ENCODE data around the gene CDH20.

Gene CDH20

DNA sequence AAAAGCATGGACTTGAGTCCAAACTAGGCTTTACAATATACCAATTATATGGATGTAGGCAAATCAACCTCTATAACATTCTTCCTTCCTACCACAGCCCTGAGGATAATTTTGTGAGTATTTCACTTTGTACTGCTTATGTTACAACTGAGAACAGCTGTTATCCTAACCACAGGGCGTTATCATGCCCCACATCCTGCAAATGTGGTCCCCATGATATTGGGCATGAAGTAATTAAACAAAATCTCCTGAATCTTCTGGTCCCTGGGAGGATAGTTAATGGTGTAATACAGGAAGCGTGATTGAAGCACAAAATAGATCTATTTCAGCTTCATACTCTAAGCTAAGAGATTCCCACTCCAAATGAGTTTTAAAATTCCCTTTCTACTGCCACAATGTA lies 223.6 kb downstream of the CDH20 start:
- H3K27me3 ChIP-seq (ENCODE audit: control insufficient read depth, insufficient read depth, low read length) = no peaks in the 10 kb centered on the region
- H3K9ac ChIP-seq (ENCODE audit: low read depth, low read length) = no peak overlapping the region
- no peaks in the 10 kb centered on the region for H3K4me1 ChIP-seq (ENCODE audit: control insufficient read depth, insufficient read depth, low read length)
- no peak overlapping the region for H3K4me3 ChIP-seq (ENCODE audit: low read depth, low read length)
- H3K36me3 ChIP-seq (ENCODE audit: control insufficient read depth, insufficient read depth, low read length) = no peaks in the 10 kb centered on the region
- no peaks in the 10 kb centered on the region for H3K9me3 ChIP-seq (ENCODE audit: control insufficient read depth, insufficient read depth, low read length)

GRCh38 chr18:61569176-61569892 lies 236.1 kb downstream of the CDH20 start:
- Histone ChIP-seq H3K36me3 (ENCODE audit: control insufficient read depth, insufficient read depth, low read length) (no peaks in the 10 kb centered on the region), H3K4me1 (ENCODE audit: control insufficient read depth, insufficient read depth, low read length) (no peaks in the 10 kb centered on the region), H3K9ac (ENCODE audit: low read depth, low read length) (no peak overlapping the region), H3K4me3 (ENCODE audit: low read depth, low read length) (no peak overlapping the region), H3K27me3 (ENCODE audit: control insufficient read depth, insufficient read depth, low read length) (no peaks in the 10 kb centered on the region), H3K9me3 (ENCODE audit: control insufficient read depth, insufficient read depth, low read length) (no peaks in the 10 kb centered on the region)

- no peak overlapping the region for H3K4me3 ChIP-seq (ENCODE audit: low read depth, low read length)
- no peaks in the 10 kb centered on the region for H3K9me3 ChIP-seq (ENCODE audit: control insufficient read depth, insufficient read depth, low read length)
- no peaks in the 10 kb centered on the region for H3K36me3 ChIP-seq (ENCODE audit: control insufficient read depth, insufficient read depth, low read length)
- H3K27me3 ChIP-seq (ENCODE audit: control insufficient read depth, insufficient read depth, low read length) = no peaks in the 10 kb centered on the region
- H3K9ac ChIP-seq (ENCODE audit: low read depth, low read length) = no peak overlapping the region
- H3K4me1 ChIP-seq (ENCODE audit: control insufficient read depth, insufficient read depth, low read length) = no peaks in the 10 kb centered on the region
Observed at GRCh38 chr18:61570070-61570469, 236.8 kb downstream of the CDH20 start.

- Histone ChIP-seq H3K36me3 (ENCODE audit: control insufficient read depth, insufficient read depth, low read length) (no peaks in the 10 kb centered on the region), H3K4me3 (ENCODE audit: low read depth, low read length) (no peak overlapping the region), H3K4me1 (ENCODE audit: control insufficient read depth, insufficient read depth, low read length) (no peaks in the 10 kb centered on the region), H3K9ac (ENCODE audit: low read depth, low read length) (no peak overlapping the region), H3K27me3 (ENCODE audit: control insufficient read depth, insufficient read depth, low read length) (no peaks in the 10 kb centered on the region), H3K9me3 (ENCODE audit: control insufficient read depth, insufficient read depth, low read length) (no peaks in the 10 kb centered on the region)
Observed at GRCh38 chr18:61572084-61572655, 238.9 kb downstream of the CDH20 start.

DNA sequence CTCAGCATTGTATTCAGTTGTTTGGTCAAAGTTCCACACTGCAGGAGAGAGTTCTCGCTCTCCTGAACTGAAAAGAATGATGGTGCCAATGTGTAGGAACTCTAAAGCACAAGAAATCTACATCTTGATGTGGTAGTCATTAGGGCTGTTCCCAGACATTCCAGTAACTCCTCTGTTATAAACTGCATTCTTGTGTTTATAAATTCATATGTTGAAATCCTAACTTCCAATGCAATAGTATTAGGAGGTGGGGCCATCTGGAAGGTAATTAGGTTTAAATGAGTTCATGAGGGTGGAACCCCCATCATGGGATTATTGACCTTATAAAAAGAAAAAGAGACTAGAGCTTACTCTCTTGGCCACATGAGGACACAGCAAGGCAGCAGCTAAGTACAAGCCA lies 239.6 kb downstream of the CDH20 start:
- H3K4me3 ChIP-seq (ENCODE audit: low read depth, low read length) = no peak overlapping the region
- no peaks in the 10 kb centered on the region for H3K36me3 ChIP-seq (ENCODE audit: control insufficient read depth, insufficient read depth, low read length)
- H3K9ac ChIP-seq (ENCODE audit: low read depth, low read length) = no peak overlapping the region
- H3K9me3 ChIP-seq (ENCODE audit: control insufficient read depth, insufficient read depth, low read length) = no peaks in the 10 kb centered on the region
- H3K4me1 ChIP-seq (ENCODE audit: control insufficient read depth, insufficient read depth, low read length) = no peaks in the 10 kb centered on the region
- no peaks in the 10 kb centered on the region for H3K27me3 ChIP-seq (ENCODE audit: control insufficient read depth, insufficient read depth, low read length)

GRCh38 chr18:61574665-61575064 lies 241.4 kb downstream of the CDH20 start:
- Histone ChIP-seq H3K36me3 (ENCODE audit: control insufficient read depth, insufficient read depth, low read length) (no peaks in the 10 kb centered on the region), H3K4me1 (ENCODE audit: control insufficient read depth, insufficient read depth, low read length) (no peaks in the 10 kb centered on the region), H3K9me3 (ENCODE audit: control insufficient read depth, insufficient read depth, low read length) (no peaks in the 10 kb centered on the region), H3K27me3 (ENCODE audit: control insufficient read depth, insufficient read depth, low read length) (no peaks in the 10 kb centered on the region), H3K4me3 (ENCODE audit: low read depth, low read length) (no peak overlapping the region), H3K9ac (ENCODE audit: low read depth, low read length) (no peak overlapping the region)

- Histone ChIP-seq H3K36me3 (ENCODE audit: control insufficient read depth, insufficient read depth, low read length) (no peaks in the 10 kb centered on the region), H3K9ac (ENCODE audit: low read depth, low read length) (no peak overlapping the region), H3K4me1 (ENCODE audit: control insufficient read depth, insufficient read depth, low read length) (no peaks in the 10 kb centered on the region), H3K9me3 (ENCODE audit: control insufficient read depth, insufficient read depth, low read length) (no peaks in the 10 kb centered on the region), H3K27me3 (ENCODE audit: control insufficient read depth, insufficient read depth, low read length) (no peaks in the 10 kb centered on the region), H3K4me3 (ENCODE audit: low read depth, low read length) (no peak overlapping the region)
Observed at GRCh38 chr18:61575419-61575818, 242.2 kb downstream of the CDH20 start.

DNA sequence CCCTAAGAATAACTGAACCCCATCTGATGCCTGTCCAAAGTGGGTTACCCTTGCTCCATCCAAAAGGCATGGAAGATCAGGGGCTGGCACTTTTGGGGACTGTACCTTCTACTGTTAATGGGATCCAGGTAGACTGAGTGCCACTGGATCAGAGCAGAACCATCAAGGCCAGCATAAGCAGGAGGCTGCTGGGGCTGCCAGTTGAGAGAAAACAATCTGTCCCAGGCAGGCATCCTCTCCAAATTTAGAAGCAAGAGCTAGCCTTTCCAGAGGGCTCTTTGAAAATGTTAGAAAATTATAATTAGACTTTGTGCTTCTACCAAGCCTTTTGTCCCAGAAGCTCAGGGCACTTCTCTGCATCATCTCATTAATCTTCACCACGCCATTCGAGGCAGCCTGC lies 245.6 kb downstream of the CDH20 start:
- Histone ChIP-seq H3K4me3 (ENCODE audit: low read depth, low read length) (no peak overlapping the region), H3K4me1 (ENCODE audit: control insufficient read depth, insufficient read depth, low read length) (peaks cover 3% of the 10 kb centered on the region), H3K27me3 (ENCODE audit: control insufficient read depth, insufficient read depth, low read length) (peaks cover 12% of the 10 kb centered on the region), H3K9ac (ENCODE audit: low read depth, low read length) (no peak overlapping the region), H3K9me3 (ENCODE audit: control insufficient read depth, insufficient read depth, low read length) (no peaks in the 10 kb centered on the region), H3K36me3 (ENCODE audit: control insufficient read depth, insufficient read depth, low read length) (no peaks in the 10 kb centered on the region)

DNA sequence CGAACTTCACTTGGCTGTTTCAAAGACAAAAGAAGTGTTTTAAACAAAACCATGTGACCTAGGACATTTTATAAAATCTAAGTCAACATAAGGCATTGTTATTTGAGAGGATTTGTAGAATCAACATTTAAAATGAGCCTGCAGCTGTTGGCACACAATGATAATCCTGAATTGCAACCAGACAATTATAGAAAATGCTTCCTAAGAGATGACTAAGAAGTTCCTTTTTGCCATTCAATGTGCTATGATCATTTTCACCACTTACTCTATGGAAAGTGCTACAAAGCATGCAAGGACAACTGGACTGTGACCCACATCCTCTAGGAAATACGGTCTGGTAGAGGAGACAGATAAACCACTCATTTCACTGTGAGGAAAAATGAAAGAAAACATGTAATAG lies 246.4 kb downstream of the CDH20 start:
- Histone ChIP-seq H3K9ac (ENCODE audit: low read depth, low read length) (no peak overlapping the region), H3K4me3 (ENCODE audit: low read depth, low read length) (no peak overlapping the region), H3K9me3 (ENCODE audit: control insufficient read depth, insufficient read depth, low read length) (no peaks in the 10 kb centered on the region), H3K36me3 (ENCODE audit: control insufficient read depth, insufficient read depth, low read length) (no peaks in the 10 kb centered on the region), H3K4me1 (ENCODE audit: control insufficient read depth, insufficient read depth, low read length) (peaks cover 3% of the 10 kb centered on the region), H3K27me3 (ENCODE audit: control insufficient read depth, insufficient read depth, low read length) (peaks cover 12% of the 10 kb centered on the region)

- Histone ChIP-seq H3K4me1 (ENCODE audit: control insufficient read depth, insufficient read depth, low read length) (peaks cover 3% of the 10 kb centered on the region), H3K27me3 (ENCODE audit: control insufficient read depth, insufficient read depth, low read length) (peaks cover 12% of the 10 kb centered on the region), H3K9ac (ENCODE audit: low read depth, low read length) (no peak overlapping the region), H3K36me3 (ENCODE audit: control insufficient read depth, insufficient read depth, low read length) (no peaks in the 10 kb centered on the region), H3K4me3 (ENCODE audit: low read depth, low read length) (no peak overlapping the region), H3K9me3 (ENCODE audit: control insufficient read depth, insufficient read depth, low read length) (no peaks in the 10 kb centered on the region)
Observed at GRCh38 chr18:61580046-61580445, 246.8 kb downstream of the CDH20 start.

- no peaks in the 10 kb centered on the region for H3K9me3 ChIP-seq (ENCODE audit: control insufficient read depth, insufficient read depth, low read length)
- H3K4me1 ChIP-seq (ENCODE audit: control insufficient read depth, insufficient read depth, low read length) = peaks cover 3% of the 10 kb centered on the region
- H3K27me3 ChIP-seq (ENCODE audit: control insufficient read depth, insufficient read depth, low read length) = peaks cover 12% of the 10 kb centered on the region
- H3K4me3 ChIP-seq (ENCODE audit: low read depth, low read length) = peak overlapping the region; percentile 52
- no peaks in the 10 kb centered on the region for H3K36me3 ChIP-seq (ENCODE audit: control insufficient read depth, insufficient read depth, low read length)
- no peak overlapping the region for H3K9ac ChIP-seq (ENCODE audit: low read depth, low read length)
Observed at GRCh38 chr18:61581578-61582201, 248.5 kb downstream of the CDH20 start.

- no peak overlapping the region for H3K9ac ChIP-seq (ENCODE audit: low read depth, low read length)
- peaks cover 12% of the 10 kb centered on the region for H3K27me3 ChIP-seq (ENCODE audit: control insufficient read depth, insufficient read depth, low read length)
- no peaks in the 10 kb centered on the region for H3K9me3 ChIP-seq (ENCODE audit: control insufficient read depth, insufficient read depth, low read length)
- H3K36me3 ChIP-seq (ENCODE audit: control insufficient read depth, insufficient read depth, low read length) = no peaks in the 10 kb centered on the region
- peak overlapping the region; percentile 52 for H3K4me3 ChIP-seq (ENCODE audit: low read depth, low read length)
- H3K4me1 ChIP-seq (ENCODE audit: control insufficient read depth, insufficient read depth, low read length) = peaks cover 3% of the 10 kb centered on the region
Observed at GRCh38 chr18:61582202-61582710, 249.0 kb downstream of the CDH20 start.
